Ishikawa (cell line): ENCODE measurements around the gene CRTC1.

Source experiments
- CEBPB ChIP-seq: IDR thresholded peaks from 2 replicates; pipeline ENCODE4 v1.6.1; 2012
- CREB1 ChIP-seq: IDR thresholded peaks from 2 replicates; pipeline ENCODE4 v1.6.1; 2012; ENCODE audit warnings: low read depth
- EGR1 ChIP-seq: IDR thresholded peaks from 2 replicates; pipeline ENCODE4 v1.6.1; 2012
- EP300 ChIP-seq: IDR thresholded peaks from 2 replicates; pipeline ENCODE4 v1.6.1; 2012; ENCODE audit warnings: borderline replicate concordance
- FOXM1 ChIP-seq: IDR thresholded peaks from 2 replicates; pipeline ENCODE4 v1.6.1; 2012; ENCODE audit warnings: low read depth, borderline replicate concordance
- MAX ChIP-seq: IDR thresholded peaks from 2 replicates; pipeline ENCODE4 v1.6.1; 2012
- NFIC ChIP-seq: IDR thresholded peaks from 2 replicates; pipeline ENCODE4 v1.6.1; 2012
- RAD21 ChIP-seq: IDR thresholded peaks from 2 replicates; pipeline ENCODE4 v1.6.1; 2012; ENCODE audit warnings: low read depth
- REST ChIP-seq: IDR thresholded peaks from 2 replicates; pipeline ENCODE4 v1.6.1; 2012; ENCODE audit warnings: low read depth, mild to moderate bottlenecking
- TAF1 ChIP-seq: IDR thresholded peaks from 2 replicates; pipeline ENCODE4 v1.6.1; 2012; ENCODE audit warnings: low read depth, mild to moderate bottlenecking
- TCF12 ChIP-seq: IDR thresholded peaks from 2 replicates; pipeline ENCODE4 v1.6.1; 2012; ENCODE audit warnings: low read depth
- TEAD4 ChIP-seq: IDR thresholded peaks from 2 replicates; pipeline ENCODE4 v1.6.1; 2012
- USF1 ChIP-seq: IDR thresholded peaks from 2 replicates; pipeline ENCODE4 v1.6.1; 2012
- YY1 ChIP-seq: IDR thresholded peaks from 2 replicates; pipeline ENCODE4 v1.6.1; 2012; ENCODE audit warnings: low read depth
- ZBTB7A ChIP-seq: IDR thresholded peaks from 2 replicates; pipeline ENCODE4 v1.6.1; 2012; ENCODE audit warnings: low read depth

Gene CRTC1

GRCh38 chr19:18756896-18757295 lies 73.4 kb downstream of the CRTC1 start:
- TF ChIP-seq EP300 (peak; percentile 88), TCF12 (peak; percentile 88), FOXM1 (peak; percentile 55; the same call in 1 of the 2 replicates), USF1 (peak; percentile 2; the same call in 1 of the 2 replicates), EGR1 (no peak), NFIC (peak; percentile 88), TAF1 (no peak), MAX (0 out of 2 replicates have a peak, but pooled peaks have one; percentile 43), ZBTB7A (peak; percentile 55; the same call in 1 of the 2 replicates), CREB1 (no peak), YY1 (no peak), TEAD4 (0 out of 2 replicates have a peak, but pooled peaks have one; percentile 62), RAD21 (no peak; the same call in 1 of the 2 replicates)

- TF ChIP-seq FOXM1 (no peak), EP300 (no peak), ZBTB7A (peak; percentile 6; the same call in 1 of the 2 replicates), CREB1 (no peak)
Observed at GRCh38 chr19:18759304-18759994, 76.0 kb downstream of the CRTC1 start.

GRCh38 chr19:18759995-18760426 lies 76.5 kb downstream of the CRTC1 start:
- TF ChIP-seq RAD21 (no peak), EP300 (no peak), REST (no peak), TEAD4 (no peak), NFIC (no peak), ZBTB7A (no peak), CREB1 (no peak), MAX (no peak), TAF1 (no peak), YY1 (no peak), EGR1 (no peak), FOXM1 (no peak), USF1 (no peak), TCF12 (no peak), CEBPB (no peak)

GRCh38 chr19:18760440-18761383 lies 77.2 kb downstream of the CRTC1 start:
- no peak for TF ChIP-seq FOXM1
- TF ChIP-seq TCF12, result no peak
- no peak for TF ChIP-seq YY1
- no peak for TF ChIP-seq MAX
- no peak for TF ChIP-seq USF1
- no peak for TF ChIP-seq RAD21
- peak; percentile 63; the same call in 1 of the 2 replicates for TF ChIP-seq ZBTB7A
- no peak for TF ChIP-seq CEBPB
- no peak for TF ChIP-seq EP300

- TF ChIP-seq NFIC (peak; percentile 58; the same call in 1 of the 2 replicates), FOXM1 (0 out of 2 replicates have a peak, but pooled peaks have one; percentile 16), RAD21 (no peak)
Observed at GRCh38 chr19:18761531-18762110, 78.1 kb downstream of the CRTC1 start.
